Measurements from ENCODE around the gene CASP6. TPM values are rescaled to one million over a fixed set of nuclear protein-coding genes. Genes with fewer than 3 reads are reported as not detected.

CASP6 gene
- 16.4 and 17.3 TPM in 2 replicates for total RNA-seq

GRCh38 chr4:109702950-109703663 lies at the start of gene CASP6:
Gene CASP6 (minus strand): TSS chr4:109703445. CDS start chr4:109703395, 50 bp downstream.

GRCh38 chr4:109729718-109730618 lies 26.7 kb upstream of the CASP6 start, which contains the start of gene PLA2G12A:
Gene PLA2G12A (minus strand): TSS chr4:109730070. CDS start chr4:109729809, 261 bp downstream.

Other genes with a start within 250 kb of the CASP6 start
- 16.9 and 31.5 TPM in 2 replicates for gene MCUB, start 143.2 kb downstream of the CASP6 start, total RNA-seq
- 22.4 and 28.8 TPM in 2 replicates for gene PLA2G12A, start 26.6 kb upstream of the CASP6 start, total RNA-seq
- 1.6 and 13.7 TPM in 2 replicates for gene CFI, start 98.6 kb upstream of the CASP6 start, total RNA-seq
- 2.4 and 3.7 TPM in 2 replicates for gene GAR1, start 112.3 kb upstream of the CASP6 start, total RNA-seq
- gene RRH, start 124.5 kb upstream of the CASP6 start, total RNA-seq: not detected in 2 replicates
- 0.03 TPM in 1 of 2 replicates, not detected in the other for gene LRIT3, start 144.7 kb upstream of the CASP6 start, total RNA-seq
- 0.36 and 1.0 TPM in 2 replicates for gene EGF, start 209.4 kb upstream of the CASP6 start, total RNA-seq

All from smooth muscle cell of the pulmonary artery (primary cell).